Measurements from ENCODE around the gene GCAT. TPM values are rescaled to one million over a fixed set of nuclear protein-coding genes. Genes with fewer than 3 reads are reported as not detected.

GCAT gene
- total RNA-seq, 2 donors from 2014 or later: 14.9 to 22.7 TPM

DNA sequence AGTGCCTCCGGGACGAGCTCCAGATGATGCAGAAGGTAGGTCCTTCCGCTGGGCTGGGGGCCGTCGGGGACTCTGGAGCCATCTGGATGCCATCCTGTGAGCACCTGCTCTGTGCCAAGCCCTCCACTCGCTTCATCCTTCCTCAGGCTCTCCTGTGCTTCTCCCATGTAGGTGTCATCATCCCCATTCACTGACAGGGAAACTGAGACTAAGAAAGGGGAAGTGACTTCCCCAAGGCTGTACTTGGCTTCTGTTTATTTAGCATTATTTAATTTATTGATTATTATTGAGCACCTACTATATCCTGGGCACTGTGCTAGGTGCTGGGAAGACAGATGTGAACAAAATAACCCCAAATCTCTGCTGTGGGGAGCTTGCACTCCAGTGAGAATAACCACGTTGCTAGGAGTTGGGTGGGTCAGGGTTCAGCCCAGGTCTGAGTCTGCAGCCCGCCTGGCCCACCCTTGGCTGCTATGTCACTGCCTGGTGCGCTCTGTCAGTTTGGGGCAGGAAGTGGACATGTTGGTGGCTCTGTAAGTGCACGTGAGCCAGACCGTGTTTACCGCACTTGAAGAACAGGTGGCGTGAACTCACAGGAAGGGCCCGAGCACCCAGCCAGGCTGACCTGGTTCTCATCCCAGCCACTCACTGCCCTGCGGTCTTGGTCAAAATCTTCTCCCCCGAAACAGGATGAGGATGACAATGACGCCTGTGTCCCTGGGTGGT lies 35.9 kb upstream of the GCAT start:
- H3K27me3 Mint-ChIP-seq (ENCODE audit: low read depth): no peaks in the 10 kb centered on the region

DNA sequence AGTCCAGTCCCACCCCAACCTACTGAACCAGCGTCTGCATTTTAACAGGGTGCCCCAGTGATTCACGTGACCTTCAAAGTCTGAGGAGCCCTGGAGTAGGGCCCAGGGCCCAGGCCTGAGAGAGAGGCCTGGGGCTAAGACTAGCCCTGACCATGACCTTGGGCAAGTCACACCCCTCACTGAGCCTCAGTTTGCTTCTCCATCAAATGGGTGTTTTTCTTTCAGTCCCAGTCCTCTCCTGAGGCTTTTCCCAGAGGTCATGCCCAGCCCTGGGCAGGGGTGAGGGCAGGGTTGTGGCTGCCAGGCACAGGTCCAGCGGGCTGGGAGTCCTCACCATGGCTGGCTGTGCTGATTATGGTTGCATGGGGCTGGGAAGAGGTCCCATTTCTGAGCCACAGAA lies 33.0 kb upstream of the GCAT start:
- no peaks in the 10 kb centered on the region for H3K4me1 Mint-ChIP-seq (ENCODE audit: low read depth)
- ATAC-seq (replicated peaks in 1 of 2): no peak
- no peak for DNase-seq
- H3K4me3 Mint-ChIP-seq: no peak overlapping the region
- H3K36me3 Mint-ChIP-seq (ENCODE audit: insufficient read depth in 2 of 2): peaks cover 0 to 3% of the 10 kb centered on the region in 2 donors
- no peaks in the 10 kb centered on the region for H3K27me3 Mint-ChIP-seq (ENCODE audit: low read depth)
- no peak overlapping the region for H3K27ac Mint-ChIP-seq
- H3K9me3 Mint-ChIP-seq: no peaks in the 10 kb centered on the region

More for the DNA sequence above, 35.9 kb upstream of the GCAT start:
- ATAC-seq (replicated peaks in 1 of 2) (no peak), DNase-seq (no peak)
- H3K36me3 Mint-ChIP-seq (ENCODE audit: insufficient read depth in 2 of 2): peaks cover 0 to 3% of the 10 kb centered on the region in 2 donors
- H3K27ac Mint-ChIP-seq: no peak overlapping the region
- H3K4me1 Mint-ChIP-seq (ENCODE audit: low read depth): no peaks in the 10 kb centered on the region
- no peak overlapping the region for H3K4me3 Mint-ChIP-seq
- H3K9me3 Mint-ChIP-seq: no peaks in the 10 kb centered on the region

DNA sequence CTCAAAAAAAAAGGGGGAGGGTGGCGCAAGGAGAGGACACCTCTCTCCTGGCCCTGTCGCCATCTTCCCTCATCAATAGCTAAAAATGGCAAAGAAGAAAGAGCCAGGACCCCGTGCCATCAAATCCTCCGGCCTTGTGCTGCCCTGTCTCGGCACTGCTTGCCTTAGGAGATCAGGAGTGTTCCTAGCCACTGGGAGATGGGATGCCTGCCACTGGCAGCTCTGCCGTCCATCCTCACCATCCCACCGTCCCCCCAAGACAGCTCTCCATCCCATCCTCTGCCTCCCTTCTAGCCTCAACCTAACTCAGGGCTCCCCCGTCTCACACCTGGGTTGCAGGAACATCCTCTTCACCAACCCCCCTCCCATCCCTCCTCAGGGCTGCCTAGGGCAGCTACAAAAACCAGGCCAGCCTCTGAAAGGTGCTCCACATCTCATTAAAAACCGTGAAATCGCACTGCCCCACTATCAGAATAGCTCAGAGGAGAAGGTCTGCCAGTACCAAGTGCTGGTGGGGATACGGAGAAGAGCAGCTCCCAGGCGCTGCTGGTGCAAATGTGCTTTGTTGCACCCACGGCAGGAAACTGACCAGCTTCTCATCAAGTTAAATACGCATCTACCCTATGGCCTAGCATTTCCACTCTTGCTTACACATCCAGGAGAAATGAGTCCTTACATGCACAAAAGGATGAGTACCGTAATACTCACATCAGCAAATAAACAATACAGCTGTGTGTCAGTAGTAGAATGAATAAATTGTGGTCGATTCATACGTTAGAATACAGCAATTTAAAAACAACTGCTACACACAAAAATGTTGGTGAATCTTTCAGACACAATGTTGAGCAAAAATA lies 31.7 kb upstream of the GCAT start:
- Mint-ChIP-seq H3K4me1 (ENCODE audit: low read depth) (no peaks in the 10 kb centered on the region), H3K9me3 (no peaks in the 10 kb centered on the region), H3K27ac (no peak overlapping the region), H3K27me3 (ENCODE audit: low read depth) (no peaks in the 10 kb centered on the region), H3K4me3 (no peak overlapping the region), H3K36me3 (ENCODE audit: insufficient read depth in 2 of 2) (peaks cover 0 to 3% of the 10 kb centered on the region in 2 donors)
- ATAC-seq (replicated peaks in 1 of 2) (peak in 1 of 2 donors; percentile 53), DNase-seq (no peak)

DNA sequence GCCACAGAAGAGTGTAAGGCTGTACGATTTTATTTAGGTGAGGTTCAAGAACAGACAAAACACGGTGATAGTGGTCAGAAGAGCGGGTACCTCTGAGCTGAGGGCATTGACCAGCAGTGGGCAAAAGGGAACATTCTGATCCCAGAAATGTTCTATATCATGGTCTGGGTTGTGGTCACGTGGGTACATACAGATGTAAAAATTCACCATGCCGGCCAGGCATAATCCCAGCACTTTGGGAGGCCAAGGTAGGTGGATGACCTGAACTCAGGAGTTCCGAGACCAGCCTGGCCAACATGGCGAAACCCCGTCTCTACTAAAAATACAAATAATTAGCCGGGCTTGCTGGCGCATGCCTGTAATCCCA lies 31.1 kb upstream of the GCAT start:
- Mint-ChIP-seq H3K27me3 (ENCODE audit: low read depth) (no peaks in the 10 kb centered on the region), H3K4me1 (ENCODE audit: low read depth) (no peaks in the 10 kb centered on the region), H3K27ac (no peak overlapping the region), H3K36me3 (ENCODE audit: insufficient read depth in 2 of 2) (peaks cover 0 to 3% of the 10 kb centered on the region in 2 donors), H3K9me3 (no peaks in the 10 kb centered on the region), H3K4me3 (no peak overlapping the region)
- DNase-seq (no peak), ATAC-seq (replicated peaks in 1 of 2) (no peak)

DNA sequence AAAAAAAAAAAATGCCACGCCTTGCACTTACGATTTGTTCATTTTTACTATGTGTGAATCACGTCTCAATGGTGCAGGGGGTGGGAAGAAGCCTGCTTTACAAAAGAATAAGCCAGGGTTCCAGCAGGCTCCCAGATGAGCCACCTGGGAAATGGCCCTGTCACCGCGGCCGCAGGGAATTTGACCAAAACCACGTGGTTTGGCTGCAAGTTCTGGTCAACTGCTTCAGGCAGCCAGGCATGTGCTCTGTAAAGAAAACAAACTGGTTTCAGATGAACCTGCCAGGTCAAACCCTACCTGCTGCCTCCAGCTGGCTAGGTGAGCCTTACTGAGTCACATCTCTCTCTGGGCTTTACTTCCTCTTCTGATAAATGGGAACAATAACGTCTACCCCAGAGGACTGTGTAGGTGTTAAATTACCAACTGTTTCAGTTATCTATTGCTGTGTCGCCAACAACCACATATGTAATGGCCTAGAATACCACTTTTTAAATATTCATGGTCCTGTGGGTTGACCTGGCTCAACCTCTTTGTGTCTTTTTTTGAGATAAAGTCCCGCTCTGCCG lies 30.5 kb upstream of the GCAT start:
- no peaks in the 10 kb centered on the region for H3K4me1 Mint-ChIP-seq (ENCODE audit: low read depth)
- H3K4me3 Mint-ChIP-seq: no peak overlapping the region

DNA sequence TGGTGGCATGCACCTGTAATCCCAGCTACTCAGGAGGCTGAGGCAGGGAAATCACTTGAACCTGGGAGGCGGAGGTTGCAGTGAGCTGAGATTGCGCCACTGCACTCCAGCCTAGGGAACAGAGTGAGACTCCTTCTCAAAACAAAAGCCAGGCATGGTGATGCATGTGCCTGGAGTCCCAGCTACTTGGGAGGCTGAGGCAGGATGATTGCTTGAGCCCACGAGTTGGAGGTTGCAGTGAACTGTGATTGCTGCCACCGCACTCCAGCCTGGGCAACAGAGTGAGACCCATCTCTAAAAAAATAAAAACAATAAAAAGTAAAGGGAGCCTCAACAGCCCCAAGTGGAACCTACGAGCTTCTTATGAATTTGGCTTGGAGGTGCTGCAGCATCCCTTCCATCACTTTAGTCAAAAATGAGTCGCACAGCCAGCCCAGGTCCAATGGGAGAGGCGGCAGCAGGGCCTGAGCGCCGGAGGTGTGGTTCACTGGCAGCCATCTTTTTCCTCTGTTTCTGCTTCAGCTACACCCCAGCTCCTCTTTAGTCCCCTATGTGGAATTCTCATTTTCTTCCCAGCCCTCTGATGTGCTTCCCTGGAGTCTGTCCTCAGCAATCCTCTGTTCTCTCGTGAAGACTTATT lies 29.2 kb upstream of the GCAT start:
- DNase-seq (no peak), ATAC-seq (replicated peaks in 1 of 2) (no peak)
- Mint-ChIP-seq H3K4me1 (ENCODE audit: low read depth) (no peaks in the 10 kb centered on the region), H3K9me3 (no peaks in the 10 kb centered on the region), H3K27me3 (ENCODE audit: low read depth) (no peaks in the 10 kb centered on the region), H3K27ac (no peak overlapping the region), H3K36me3 (ENCODE audit: insufficient read depth in 2 of 2) (peaks cover 0 to 1% of the 10 kb centered on the region in 2 donors), H3K4me3 (no peak overlapping the region)

More for the DNA sequence above, 30.5 kb upstream of the GCAT start:
- ATAC-seq (replicated peaks in 1 of 2): no peak
- Mint-ChIP-seq H3K9me3 (no peaks in the 10 kb centered on the region), H3K27me3 (ENCODE audit: low read depth) (no peaks in the 10 kb centered on the region), H3K36me3 (ENCODE audit: insufficient read depth in 2 of 2) (peaks cover 0 to 3% of the 10 kb centered on the region in 2 donors), H3K27ac (no peak overlapping the region)
- no peak for DNase-seq

DNA sequence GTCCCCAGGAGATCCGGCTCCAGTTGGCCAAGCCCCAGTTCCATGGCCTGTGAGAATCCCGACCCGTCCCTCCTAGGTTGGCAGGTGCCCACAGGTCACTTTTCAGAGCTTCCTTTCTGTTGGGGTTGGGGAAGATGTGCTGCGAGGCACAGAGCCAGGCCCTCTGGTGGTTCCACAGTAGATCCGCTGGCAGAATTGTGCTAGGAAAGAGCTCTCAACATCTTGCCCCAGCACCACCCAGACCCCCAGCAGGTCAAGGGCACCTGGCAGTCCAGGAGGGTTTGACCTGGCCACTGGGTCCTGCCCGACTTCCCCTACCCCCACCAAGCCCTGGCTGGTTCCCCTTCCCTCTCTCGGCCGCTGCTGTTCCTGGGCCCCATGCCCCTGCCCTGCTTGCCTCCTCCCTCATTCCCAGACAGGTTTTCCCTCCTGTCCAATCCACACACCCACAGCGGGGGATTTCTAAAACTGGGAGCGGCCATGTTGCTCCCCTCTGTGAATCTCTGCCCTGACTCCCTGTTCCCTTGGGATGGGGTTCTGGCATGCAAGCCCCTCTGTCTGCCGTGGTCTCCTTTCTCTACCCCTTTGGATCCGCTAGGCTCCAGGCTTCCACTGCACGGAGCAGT lies 26.2 kb upstream of the GCAT start:
- Mint-ChIP-seq H3K4me1 (ENCODE audit: low read depth) (no peaks in the 10 kb centered on the region), H3K27me3 (ENCODE audit: low read depth) (no peaks in the 10 kb centered on the region), H3K9me3 (no peaks in the 10 kb centered on the region), H3K27ac (no peak overlapping the region), H3K36me3 (ENCODE audit: insufficient read depth in 2 of 2) (no peaks in the 10 kb centered on the region), H3K4me3 (no peak overlapping the region)
- peak in 1 of 2 donors; percentile 8 for ATAC-seq (replicated peaks in 1 of 2)
- DNase-seq: no peak

DNA sequence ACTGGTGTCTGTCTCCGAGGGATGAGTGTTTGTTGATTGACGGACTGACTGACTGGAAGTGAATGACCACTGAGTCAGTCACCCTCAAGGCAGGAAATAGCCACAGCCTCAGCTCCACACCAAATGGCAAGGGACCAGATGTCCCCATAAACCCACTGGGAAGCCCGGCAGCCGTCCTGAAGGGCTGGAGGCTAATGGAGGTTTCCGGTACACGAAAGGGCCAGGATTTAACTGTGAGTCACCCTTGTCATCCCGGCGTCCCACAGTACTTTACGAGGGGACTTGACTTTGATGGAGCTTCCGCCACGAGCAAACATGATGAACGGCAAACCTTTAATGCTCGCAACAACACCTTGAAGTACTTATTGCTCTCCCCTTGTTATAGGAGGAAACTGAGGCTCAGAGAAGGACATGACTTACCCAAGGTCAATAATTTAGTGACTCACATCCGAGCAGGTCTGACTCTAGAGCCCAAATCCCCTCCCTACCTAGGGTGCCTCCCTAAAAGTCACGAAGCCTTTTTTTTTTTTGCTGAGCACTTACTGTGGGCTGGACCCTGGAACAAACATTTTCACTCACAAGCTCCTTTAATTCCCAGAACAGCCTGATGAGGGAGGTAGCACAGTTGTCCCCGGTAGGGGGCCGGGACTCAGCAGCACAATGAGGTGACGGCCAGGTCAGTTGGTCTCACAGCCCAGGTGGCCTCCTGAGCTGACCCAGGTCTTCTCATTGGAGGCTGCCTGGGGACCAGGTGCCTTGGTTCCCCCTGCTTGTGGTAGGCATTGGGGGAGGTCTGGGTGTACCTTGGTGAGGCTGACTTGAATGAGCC lies 25.2 kb upstream of the GCAT start:
- H3K27ac Mint-ChIP-seq: no peak overlapping the region
- no peaks in the 10 kb centered on the region for H3K4me1 Mint-ChIP-seq (ENCODE audit: low read depth)
- no peak overlapping the region for H3K4me3 Mint-ChIP-seq
- H3K27me3 Mint-ChIP-seq (ENCODE audit: low read depth): no peaks in the 10 kb centered on the region
- DNase-seq: no peak
- H3K9me3 Mint-ChIP-seq: no peaks in the 10 kb centered on the region
- no peak for ATAC-seq (replicated peaks in 1 of 2)
- H3K36me3 Mint-ChIP-seq (ENCODE audit: insufficient read depth in 2 of 2): no peaks in the 10 kb centered on the region

DNA sequence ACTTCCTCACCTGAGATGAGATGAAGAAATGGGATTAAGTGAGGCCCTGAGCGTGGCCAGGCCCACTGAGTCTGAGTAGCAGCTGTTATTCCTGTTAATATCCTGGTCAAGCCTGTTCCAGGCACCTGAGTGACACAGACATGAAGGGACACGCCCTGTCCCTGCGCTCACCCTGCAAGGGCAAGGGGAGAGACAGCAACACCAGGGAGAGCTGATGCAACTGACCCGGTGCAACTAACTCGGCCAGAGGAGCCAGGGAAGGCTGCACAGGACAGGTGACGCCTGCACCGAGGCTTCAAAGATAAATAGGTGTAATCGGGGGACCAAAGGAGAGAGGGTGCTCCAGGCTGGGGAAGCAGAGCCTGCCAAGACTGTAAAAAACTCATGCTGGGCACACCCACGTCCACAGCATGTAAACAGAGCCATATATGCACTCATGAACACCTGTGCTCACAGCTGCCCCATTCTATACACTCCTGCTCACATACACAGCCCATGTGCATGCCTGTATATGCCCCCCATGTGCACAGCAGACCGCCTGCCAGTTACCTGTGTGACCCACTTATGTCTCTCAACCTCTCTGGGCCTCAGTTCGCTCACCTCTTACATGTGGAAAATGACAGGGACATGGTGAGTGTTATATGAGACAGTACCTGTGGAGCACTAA lies 22.8 kb upstream of the GCAT start:
- DNase-seq (no peak), ATAC-seq (replicated peaks in 1 of 2) (peak in 1 of 2 donors; percentile 30)
- no peaks in the 10 kb centered on the region for H3K4me1 Mint-ChIP-seq (ENCODE audit: low read depth)
- H3K27ac Mint-ChIP-seq: no peak overlapping the region
- H3K9me3 Mint-ChIP-seq: no peaks in the 10 kb centered on the region
- no peaks in the 10 kb centered on the region for H3K27me3 Mint-ChIP-seq (ENCODE audit: low read depth)
- no peaks in the 10 kb centered on the region for H3K36me3 Mint-ChIP-seq (ENCODE audit: insufficient read depth in 2 of 2)
- no peak overlapping the region for H3K4me3 Mint-ChIP-seq

DNA sequence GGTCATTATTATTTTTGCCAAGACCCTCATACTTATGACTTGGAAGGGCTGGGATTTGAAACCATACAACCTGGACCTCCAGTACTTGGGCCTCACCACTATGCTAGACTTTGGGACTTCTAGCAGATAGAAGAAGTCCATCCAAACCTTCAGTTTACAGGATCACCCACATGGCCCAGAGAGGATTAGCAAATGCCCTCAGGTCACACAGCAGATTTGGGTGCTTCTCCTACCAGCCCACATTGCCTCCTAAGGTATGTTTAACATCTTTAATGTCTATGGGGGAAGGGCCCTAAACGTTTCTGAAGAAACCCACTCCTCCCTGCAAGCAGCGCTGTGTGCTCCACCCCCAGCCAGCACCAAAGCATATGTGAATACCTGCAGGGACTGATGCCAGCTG lies 17.5 kb upstream of the GCAT start:
- DNase-seq: no peak
- no peaks in the 10 kb centered on the region for H3K4me1 Mint-ChIP-seq (ENCODE audit: low read depth)
- no peaks in the 10 kb centered on the region for H3K9me3 Mint-ChIP-seq
- no peak overlapping the region for H3K4me3 Mint-ChIP-seq
- H3K27ac Mint-ChIP-seq: no peak overlapping the region
- no peak for ATAC-seq (replicated peaks in 1 of 2)
- H3K36me3 Mint-ChIP-seq (ENCODE audit: insufficient read depth in 2 of 2): no peaks in the 10 kb centered on the region
- H3K27me3 Mint-ChIP-seq (ENCODE audit: low read depth): no peaks in the 10 kb centered on the region

DNA sequence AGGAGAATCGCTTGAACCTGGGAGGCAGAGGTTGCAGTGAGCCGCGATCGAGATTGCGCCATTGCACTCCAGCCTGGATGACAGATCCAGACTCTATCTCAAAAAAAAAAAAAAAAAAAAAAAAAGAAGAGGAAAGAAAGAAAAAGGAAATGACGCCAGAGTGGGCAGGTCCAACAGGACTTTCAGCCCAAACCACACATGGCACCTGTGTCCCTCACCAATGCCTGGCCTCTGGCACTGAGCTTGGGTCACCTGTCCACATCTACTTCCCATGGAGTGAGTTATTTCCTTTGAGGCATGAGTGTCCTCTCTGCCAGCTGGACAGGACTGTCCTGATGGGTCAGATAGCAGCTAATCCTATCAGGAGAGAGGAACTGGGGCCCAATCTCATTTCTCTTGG lies 15.2 kb upstream of the GCAT start:
- no peak overlapping the region for H3K27ac Mint-ChIP-seq
- no peaks in the 10 kb centered on the region for H3K27me3 Mint-ChIP-seq (ENCODE audit: low read depth)
- ATAC-seq (replicated peaks in 1 of 2) (no peak), DNase-seq (no peak)
- no peak overlapping the region for H3K4me3 Mint-ChIP-seq
- H3K9me3 Mint-ChIP-seq: no peaks in the 10 kb centered on the region
- H3K4me1 Mint-ChIP-seq (ENCODE audit: low read depth): no peaks in the 10 kb centered on the region
- no peaks in the 10 kb centered on the region for H3K36me3 Mint-ChIP-seq (ENCODE audit: insufficient read depth in 2 of 2)

DNA sequence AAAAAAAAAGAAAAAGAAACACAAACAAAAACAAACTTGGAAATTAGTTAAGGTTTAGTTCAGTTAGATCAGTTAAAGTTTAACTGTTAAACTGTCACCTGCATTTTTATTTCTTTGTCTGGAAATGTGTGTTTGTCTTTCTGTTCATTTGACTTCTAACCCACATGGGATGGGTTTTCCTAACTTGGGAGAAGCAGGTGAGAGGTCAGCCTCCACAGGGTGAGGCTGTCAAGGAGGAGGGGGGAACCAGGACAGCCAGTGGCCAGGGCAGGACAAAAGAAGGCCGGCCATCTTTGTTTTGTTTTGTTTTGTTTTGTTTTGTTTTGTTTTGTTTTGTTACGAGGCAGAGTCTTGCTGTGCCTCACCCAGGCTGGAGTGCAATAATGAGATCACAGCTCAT lies 13.4 kb upstream of the GCAT start:
- Mint-ChIP-seq H3K27me3 (ENCODE audit: low read depth) (no peaks in the 10 kb centered on the region), H3K4me3 (no peak overlapping the region), H3K4me1 (ENCODE audit: low read depth) (no peaks in the 10 kb centered on the region), H3K9me3 (no peaks in the 10 kb centered on the region), H3K36me3 (ENCODE audit: insufficient read depth in 2 of 2) (no peaks in the 10 kb centered on the region), H3K27ac (no peak overlapping the region)
- DNase-seq (no peak), ATAC-seq (replicated peaks in 1 of 2) (no peak)

Measured in activated T-cell treated with anti-CD3 and anti-CD28 coated beads, Interleukin-2, amount 50 U/mL, for 72 hours (primary cell).